Epithelial cell of prostate (primary cell): ENCODE measurements around the gene SLC9A4.

Experiments used
- DNase-seq: peaks from one replicate; pipeline ENCODE4 v3.0.0-alpha.2; 2011; ENCODE audit warnings: low read depth, low spot score
- H3K27ac ChIP-seq: fragments of 450-650 bp; 2 replicates; pipeline ENCODE4 v1.5.1; 2017; ENCODE audit warnings: mild to moderate bottlenecking

The SLC9A4 gene

GRCh38 chr2:102473020-102473419 is at the start of gene SLC9A4:
Gene SLC9A4, plus strand, starts transcription at chr2:102473226. Its CDS starts 534 bp downstream, at chr2:102473760.
- no peak within 1 kb of the TSS for H3K27ac ChIP-seq
- DNase-seq: no peak

- H3K27ac ChIP-seq: no peak overlapping the region
- no peak for DNase-seq
These were observed 49.7 kb upstream of the SLC9A4 start for GRCh38 chr2:102423368-102423767.

GRCh38 chr2:102424754-102425153 is 48.3 kb upstream of the SLC9A4 start:
- H3K27ac ChIP-seq: no peak overlapping the region
- no peak for DNase-seq

- no peak for DNase-seq
- H3K27ac ChIP-seq: no peak overlapping the region
These were observed 47.4 kb upstream of the SLC9A4 start for GRCh38 chr2:102425441-102426132.

- no peak overlapping the region for H3K27ac ChIP-seq
- DNase-seq: no peak
These were observed 45.8 kb upstream of the SLC9A4 start for GRCh38 chr2:102427249-102427648.

GRCh38 chr2:102428573-102428972 is 44.5 kb upstream of the SLC9A4 start:
- no peak for DNase-seq

GRCh38 chr2:102432386-102432785 is 40.6 kb upstream of the SLC9A4 start:
- no peak overlapping the region for H3K27ac ChIP-seq
- DNase-seq: no peak

More at GRCh38 chr2:102428573-102428972, 44.5 kb upstream of the SLC9A4 start:
- H3K27ac ChIP-seq: no peak overlapping the region

- no peak overlapping the region for H3K27ac ChIP-seq
- no peak for DNase-seq
These were observed 38.9 kb upstream of the SLC9A4 start for GRCh38 chr2:102433973-102434654.

GRCh38 chr2:102434655-102435381 is 38.2 kb upstream of the SLC9A4 start:
- no peak overlapping the region for H3K27ac ChIP-seq
- no peak for DNase-seq

- DNase-seq: no peak
- H3K27ac ChIP-seq: no peak overlapping the region
These were observed 37.3 kb upstream of the SLC9A4 start for GRCh38 chr2:102435741-102436140.

- no peak overlapping the region for H3K27ac ChIP-seq
- no peak for DNase-seq
These were observed 36.7 kb upstream of the SLC9A4 start for GRCh38 chr2:102436323-102436722.

GRCh38 chr2:102437122-102437521 is 35.9 kb upstream of the SLC9A4 start:
- DNase-seq: no peak
- H3K27ac ChIP-seq: no peak overlapping the region

- no peak overlapping the region for H3K27ac ChIP-seq
- DNase-seq: no peak
These were observed 34.9 kb upstream of the SLC9A4 start for GRCh38 chr2:102438111-102438510.

GRCh38 chr2:102438578-102438977 is 34.4 kb upstream of the SLC9A4 start:
- no peak for DNase-seq
- no peak overlapping the region for H3K27ac ChIP-seq

- no peak overlapping the region for H3K27ac ChIP-seq
- peak; percentile 39 for DNase-seq
These were observed 33.8 kb upstream of the SLC9A4 start for GRCh38 chr2:102439065-102439695.

- no peak overlapping the region for H3K27ac ChIP-seq
- no peak for DNase-seq
These were observed 29.8 kb upstream of the SLC9A4 start for GRCh38 chr2:102442967-102443828.

GRCh38 chr2:102444233-102444632 is 28.8 kb upstream of the SLC9A4 start:
- DNase-seq: no peak
- no peak overlapping the region for H3K27ac ChIP-seq

- no peak for DNase-seq
- no peak overlapping the region for H3K27ac ChIP-seq
These were observed 26.1 kb upstream of the SLC9A4 start for GRCh38 chr2:102446936-102447335.

- H3K27ac ChIP-seq: no peak overlapping the region
- no peak for DNase-seq
These were observed 23.6 kb upstream of the SLC9A4 start for GRCh38 chr2:102449370-102449974.
